IPS DF 4.7 (cell line): ENCODE data around the gene SCART1.
"Not testable (repeated sequence)": the region's sequence is repeated elsewhere in the genome, so short reads cannot be mapped to it uniquely, and the experiment has no call there.

Source experiments
- DNase-seq: peaks from one replicate; pipeline ENCODE4 v3.0.0-alpha.2; 2013; ENCODE audit warnings: low spot score; ENCODE audit errors: extremely low read depth

The SCART1 gene

GRCh38 chr10:133471300-133472109, 17.8 kb downstream of the SCART1 start:
- no peak for DNase-seq

GRCh38 chr10:133473270-133473669, 19.5 kb downstream of the SCART1 start:
- DNase-seq, result no peak

GRCh38 chr10:133474027-133474426, 20.3 kb downstream of the SCART1 start:
- DNase-seq, result no peak

- DNase-seq, result no peak
Observed at GRCh38 chr10:133474665-133475424, 21.1 kb downstream of the SCART1 start.

GRCh38 chr10:133475425-133475734, 21.6 kb downstream of the SCART1 start:
- DNase-seq, result no peak

- DNase-seq, result no peak
Observed at GRCh38 chr10:133475821-133476640, 22.3 kb downstream of the SCART1 start.

- DNase-seq, result no peak
Observed at GRCh38 chr10:133476641-133476990, 22.9 kb downstream of the SCART1 start.

- DNase-seq, result no peak
Observed at GRCh38 chr10:133481086-133481643, 27.4 kb downstream of the SCART1 start.

GRCh38 chr10:133481657-133482056, 27.9 kb downstream of the SCART1 start:
- no peak for DNase-seq

- DNase-seq, result no peak
Observed at GRCh38 chr10:133484818-133485217, 31.1 kb downstream of the SCART1 start.

GRCh38 chr10:133487085-133487484, 33.3 kb downstream of the SCART1 start:
- DNase-seq, result no peak

- DNase-seq, result no peak
Observed at GRCh38 chr10:133488354-133488753, 34.6 kb downstream of the SCART1 start.

- DNase-seq, result no peak
Observed at GRCh38 chr10:133489816-133490588, 36.3 kb downstream of the SCART1 start.

GRCh38 chr10:133493562-133493961, 39.8 kb downstream of the SCART1 start:
- not testable (repeated sequence) for DNase-seq

- not testable (repeated sequence) for DNase-seq
Observed at GRCh38 chr10:133497363-133497762, 43.6 kb downstream of the SCART1 start.

GRCh38 chr10:133499176-133499575, 45.4 kb downstream of the SCART1 start:
- not testable (repeated sequence) for DNase-seq

- DNase-seq, result not testable (repeated sequence)
Observed at GRCh38 chr10:133500897-133501296, 47.2 kb downstream of the SCART1 start.

- no peak for DNase-seq
Observed at GRCh38 chr10:133509700-133510099, 56.0 kb downstream of the SCART1 start.

- DNase-seq, result no peak
Observed at GRCh38 chr10:133511408-133511807, 57.7 kb downstream of the SCART1 start.

GRCh38 chr10:133511907-133512528, 58.3 kb downstream of the SCART1 start:
- DNase-seq, result no peak
